Lower leg skin (tissue), 3 donors: ENCODE results near the gene RAPGEFL1.

ENCODE experiments used
- CTCF ChIP-seq, 3 donors: fragments of 450-650 bp; IDR thresholded peaks; one replicate each; pipeline ENCODE4 v1.5.1; 2016; ENCODE audit warnings: antibody characterized with exemption in 3 of 3, mild to moderate bottlenecking in 3 of 3, moderate library complexity in 2 of 3
- POLR2A ChIP-seq, 2 donors: fragments of 450-650 bp; IDR thresholded peaks; one replicate each; pipeline ENCODE4 v1.6.1; 2016 to 2017; ENCODE audit warnings: antibody characterized with exemption in 2 of 2, mild to moderate bottlenecking in 1 of 2, moderate library complexity in 1 of 2

- TF ChIP-seq CTCF (IDR thresholded peaks at IDR 0.05) (no peak), POLR2A (IDR thresholded peaks at IDR 0.05) (no peak)
Observed at GRCh38 chr17:40230670-40231069, 53.4 kb downstream of the RAPGEFL1 start.
